GM18505 (cell line): ENCODE measurements around the gene VARS1.
A peak's percentile ranks its signal among the peaks of the same experiment; 100 is the strongest.

Experiments
- ATAC-seq: cut with Tn5 transposase; IDR thresholded peaks from one replicate; pipeline ENCODE4 v1.9.1; 2021; ENCODE audit not compliant: unreplicated experiment
- POLR2A ChIP-seq: IDR thresholded peaks from 4 replicates; pipeline ENCODE4 v1.6.1; 2011; ENCODE audit warnings: borderline replicate concordance; ENCODE audit not compliant: insufficient read depth, insufficient read length; ENCODE audit errors: extremely low read depth

VARS1 gene

DNA sequence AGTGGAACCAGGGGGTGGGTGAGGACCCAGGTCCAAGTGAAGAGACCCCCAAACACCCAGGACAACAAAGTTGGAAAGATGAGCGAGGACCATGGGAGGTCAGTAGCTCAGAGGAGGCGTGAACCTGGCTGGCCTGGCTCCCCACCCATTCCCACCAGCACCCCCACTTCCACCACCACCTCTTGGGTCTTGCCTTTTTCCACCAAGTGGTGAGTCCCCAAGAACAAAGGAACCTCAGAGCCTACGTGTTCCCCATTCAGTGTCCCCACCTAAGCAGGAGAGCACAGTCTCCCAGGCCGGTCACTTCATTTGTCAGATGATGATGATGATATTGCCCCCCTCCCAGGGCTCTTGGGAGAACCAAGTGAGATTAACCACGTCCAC is 17.9 kb downstream of the VARS1 start:
- no peak for TF ChIP-seq POLR2A
- no peak for ATAC-seq

DNA sequence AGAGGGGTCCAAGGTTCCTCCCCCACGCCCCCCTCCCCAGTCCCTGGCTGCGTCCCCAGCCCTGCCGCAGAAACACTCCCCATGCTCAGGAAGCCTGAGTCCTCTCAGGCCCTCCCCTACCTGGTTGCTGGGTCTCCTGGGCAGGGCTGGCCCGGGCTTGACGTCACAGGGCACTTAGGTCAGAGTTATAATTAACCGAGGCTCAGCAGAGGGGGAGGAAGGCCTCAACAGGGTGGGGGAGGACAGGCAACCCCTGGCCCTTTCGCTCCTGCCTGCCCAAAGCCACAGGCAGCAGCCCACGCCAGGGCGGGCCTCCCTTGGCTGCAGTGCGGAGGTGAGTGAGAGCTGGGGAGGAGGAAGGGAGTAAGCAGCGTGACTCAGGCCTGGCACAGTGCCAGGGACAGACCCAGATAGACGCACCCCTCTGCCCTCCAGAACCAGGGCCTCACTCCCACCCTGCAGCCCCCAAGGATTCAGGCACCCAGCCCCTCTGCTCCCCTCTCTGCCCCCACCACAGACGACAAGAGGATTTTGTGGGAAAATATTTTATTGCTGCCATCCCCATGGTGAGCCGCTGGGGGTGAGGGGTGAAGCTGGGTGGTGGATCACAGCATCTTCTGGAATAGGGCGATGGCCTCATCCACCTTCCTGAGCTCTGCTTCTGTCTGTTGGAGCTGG is 18.4 kb downstream of the VARS1 start, which contains the start of gene VWA7:
Gene VWA7, minus strand, starts transcription at position 340 of the 678 bp plus-strand sequence. CDS start 549 bp downstream, outside the sequence.
- peak; percentile 30 for TF ChIP-seq POLR2A
- ATAC-seq, result peak; percentile 64

DNA sequence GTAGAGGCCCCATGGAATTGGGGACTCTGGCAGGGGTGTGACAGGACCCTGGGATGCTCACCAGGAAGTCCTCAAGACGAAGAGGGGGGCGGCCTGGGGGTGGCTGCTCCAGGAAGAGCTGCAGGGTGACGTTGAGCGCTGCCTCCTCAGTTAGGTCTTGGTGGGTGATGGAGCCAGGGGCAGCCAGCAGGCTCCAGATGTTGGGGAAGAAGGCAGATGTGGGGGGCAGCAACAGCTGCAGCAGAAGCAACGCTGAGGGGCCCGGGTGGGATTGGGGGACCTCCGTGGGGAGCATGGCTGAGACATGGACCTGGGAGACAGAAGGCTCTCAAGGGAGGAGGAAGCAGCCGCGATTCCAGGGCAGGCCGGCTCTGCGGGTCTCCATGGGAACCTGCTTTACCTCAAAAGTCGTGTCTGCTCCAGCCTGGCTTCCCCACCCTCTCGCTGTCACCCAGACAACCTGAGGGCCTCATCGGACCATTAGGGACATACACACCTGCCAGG is 19.0 kb downstream of the VARS1 start:
- no peak for TF ChIP-seq POLR2A
- ATAC-seq, result no peak

DNA sequence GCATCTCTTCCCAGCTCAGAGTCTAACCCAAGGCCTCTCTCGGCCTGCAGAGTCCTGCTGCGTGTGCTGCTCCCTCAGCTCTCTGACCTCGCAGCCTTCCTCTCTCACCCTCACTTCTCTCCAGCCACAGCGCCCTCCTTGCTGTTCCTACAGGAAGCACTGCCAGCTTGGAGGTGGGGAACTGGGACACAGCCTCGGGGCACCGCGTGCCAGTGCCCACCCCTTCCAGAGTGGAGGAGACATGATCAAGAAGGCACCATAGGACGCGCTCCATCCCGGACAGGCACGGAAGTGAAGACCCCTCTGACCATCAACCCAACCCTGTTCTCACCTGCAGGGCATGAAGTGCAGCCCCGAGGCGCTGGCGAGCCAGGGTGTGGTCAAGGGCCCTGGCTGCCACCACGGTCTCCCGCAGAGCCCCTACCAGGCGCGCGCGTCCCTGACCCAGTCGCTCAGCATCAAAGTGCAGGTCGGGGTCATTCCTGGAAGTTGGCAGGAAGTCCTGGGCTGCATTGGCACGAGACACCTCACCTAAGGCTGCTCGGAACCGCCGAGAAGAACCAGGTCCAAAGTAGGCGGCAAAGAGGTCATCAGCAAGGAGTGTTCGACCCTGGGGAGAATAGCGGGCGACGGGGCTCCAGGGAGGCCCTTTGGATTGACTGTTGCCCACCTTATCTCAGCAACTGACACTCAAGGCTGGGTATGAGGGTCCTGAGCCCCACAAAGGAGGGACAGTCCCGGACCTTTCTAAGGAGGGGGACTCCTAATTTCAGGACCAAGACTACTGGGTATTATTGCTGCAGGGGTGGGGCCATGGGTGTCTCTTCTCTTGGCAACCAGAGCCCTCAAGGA is 19.7 kb downstream of the VARS1 start:
- no peak for ATAC-seq
- TF ChIP-seq POLR2A, result no peak

DNA sequence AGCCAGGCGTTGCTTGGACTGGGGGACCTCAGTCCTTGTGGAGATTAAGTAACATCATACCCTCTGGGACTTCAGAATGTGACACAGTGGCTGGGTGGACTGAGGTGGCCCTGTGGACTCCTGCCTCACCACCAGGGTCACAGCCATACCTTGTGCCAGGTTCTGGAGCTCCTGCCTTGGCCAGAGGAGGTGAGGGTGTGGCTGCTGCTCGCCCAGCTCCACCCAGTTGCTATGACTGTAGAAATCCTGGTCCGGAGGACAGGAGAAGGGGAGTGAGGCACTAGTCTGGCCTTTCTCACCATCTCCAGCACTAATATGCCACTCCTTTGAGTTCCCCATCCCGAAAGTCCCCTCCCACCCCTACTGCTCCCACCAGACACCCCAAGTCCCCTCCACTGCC is 20.4 kb downstream of the VARS1 start:
- no peak for ATAC-seq
- no peak for TF ChIP-seq POLR2A

DNA sequence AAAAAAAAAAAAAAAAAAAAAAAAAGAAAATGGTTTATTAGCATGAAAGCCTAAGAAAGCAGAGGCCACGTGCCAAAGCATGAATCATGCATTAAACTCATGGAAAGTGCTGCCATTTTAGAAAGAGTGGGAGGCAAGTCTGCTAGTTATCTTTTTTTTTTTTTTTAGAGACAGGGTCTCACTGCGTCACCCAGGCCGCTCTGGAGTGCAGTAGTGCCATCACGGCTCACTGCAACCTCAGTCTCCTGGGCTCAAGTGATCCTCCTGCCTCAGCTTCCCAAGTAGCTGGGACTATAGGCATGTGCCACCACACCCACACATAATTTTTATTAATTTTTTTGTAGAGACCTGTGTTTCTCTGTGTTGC is 23.6 kb downstream of the VARS1 start:
- TF ChIP-seq POLR2A, result no peak
- no peak for ATAC-seq

DNA sequence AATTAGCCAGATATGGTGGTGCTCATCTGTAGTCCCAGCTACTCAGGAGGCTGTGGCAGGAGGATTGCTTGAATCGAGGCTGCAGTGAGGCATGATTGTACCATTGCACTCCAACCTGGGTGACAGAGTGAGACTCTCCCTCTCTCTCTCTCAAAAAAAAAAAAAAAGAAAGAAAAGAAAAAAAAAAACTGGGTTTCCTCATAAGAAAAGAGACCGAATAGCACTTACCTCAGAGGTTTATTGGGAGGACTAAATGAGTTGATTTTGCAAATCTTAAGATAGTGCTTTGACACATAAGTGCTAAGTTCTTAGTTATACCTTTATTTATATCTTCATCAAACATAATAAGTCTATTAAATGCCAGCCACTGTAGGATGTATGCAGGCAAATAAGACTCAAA is 24.7 kb downstream of the VARS1 start:
- ATAC-seq, result no peak
- no peak for TF ChIP-seq POLR2A

DNA sequence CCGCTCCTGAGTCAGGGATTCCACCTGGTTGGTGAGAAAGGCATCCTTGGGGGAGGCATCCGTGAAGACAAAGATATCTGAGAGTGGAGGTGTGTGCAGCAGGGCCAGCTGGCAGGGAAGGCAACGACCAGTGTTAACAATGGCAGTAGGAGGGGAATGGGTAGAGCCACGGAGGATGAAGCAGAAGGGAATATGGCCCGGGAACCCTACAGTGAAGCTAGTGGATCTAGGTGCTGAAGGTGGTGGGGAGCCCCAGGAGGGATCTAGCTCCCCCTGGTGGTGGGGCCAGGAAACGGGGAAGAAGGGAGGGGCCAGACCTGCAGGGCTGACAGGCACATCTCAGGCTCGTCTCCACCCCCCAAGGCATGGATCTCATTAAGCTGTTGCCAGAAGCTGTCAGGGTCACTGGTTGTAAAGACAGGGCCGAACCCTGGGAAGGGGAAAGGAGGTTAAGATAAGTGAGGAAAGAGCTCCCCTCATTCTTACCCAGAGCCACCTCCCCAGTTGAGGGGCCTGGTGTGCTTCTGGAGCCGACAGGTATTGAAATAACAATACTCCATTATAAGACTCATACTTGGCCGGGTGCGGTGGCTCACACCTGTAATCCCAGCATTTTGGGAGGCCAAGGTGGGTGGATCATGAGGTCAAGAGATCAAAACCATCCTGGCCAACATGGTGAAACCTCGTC is 25.7 kb downstream of the VARS1 start:
- TF ChIP-seq POLR2A, result no peak
- ATAC-seq, result no peak

DNA sequence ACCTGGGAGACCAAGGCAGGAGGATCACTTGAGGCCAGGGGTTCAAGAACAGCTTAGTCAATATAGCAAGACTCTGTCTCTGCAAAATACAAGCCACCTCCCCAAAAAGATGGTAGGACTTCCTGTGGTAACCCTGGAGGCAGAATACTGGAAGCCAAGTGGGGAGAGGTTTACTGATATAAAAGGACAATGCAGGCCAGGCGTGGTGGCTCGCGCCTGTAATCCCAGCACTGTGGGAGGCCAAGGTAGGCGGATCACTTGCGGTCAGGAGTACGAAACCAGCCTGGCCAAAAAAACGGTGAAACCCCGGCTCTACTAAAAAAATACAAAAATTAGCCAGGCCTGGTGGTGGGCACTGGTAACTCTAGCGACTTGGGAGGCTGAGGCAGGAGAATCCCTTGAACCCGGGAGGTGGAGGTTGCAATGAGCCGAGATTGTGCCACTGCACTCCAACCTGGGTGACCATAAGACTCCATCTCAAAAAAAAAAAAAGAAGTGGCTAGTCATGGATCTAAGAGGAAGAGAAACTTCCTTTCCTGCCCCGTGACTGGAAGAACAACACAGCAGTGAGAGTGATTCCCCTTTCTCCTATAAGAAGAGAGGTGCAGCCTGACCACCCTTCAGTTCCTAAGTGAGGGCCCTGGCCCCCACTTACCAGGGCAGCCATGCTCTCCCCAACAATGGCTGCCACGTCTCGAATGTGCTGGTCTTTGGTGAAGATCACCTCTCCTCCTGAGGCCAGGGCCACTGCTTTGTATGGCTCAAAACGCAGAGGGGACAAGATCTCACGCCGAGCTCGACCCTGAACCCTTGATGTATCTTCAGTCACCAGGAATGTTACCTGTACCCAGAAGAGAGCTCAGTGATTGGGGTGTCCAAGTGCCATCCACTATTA is 26.9 kb downstream of the VARS1 start:
- ATAC-seq, result no peak

DNA sequence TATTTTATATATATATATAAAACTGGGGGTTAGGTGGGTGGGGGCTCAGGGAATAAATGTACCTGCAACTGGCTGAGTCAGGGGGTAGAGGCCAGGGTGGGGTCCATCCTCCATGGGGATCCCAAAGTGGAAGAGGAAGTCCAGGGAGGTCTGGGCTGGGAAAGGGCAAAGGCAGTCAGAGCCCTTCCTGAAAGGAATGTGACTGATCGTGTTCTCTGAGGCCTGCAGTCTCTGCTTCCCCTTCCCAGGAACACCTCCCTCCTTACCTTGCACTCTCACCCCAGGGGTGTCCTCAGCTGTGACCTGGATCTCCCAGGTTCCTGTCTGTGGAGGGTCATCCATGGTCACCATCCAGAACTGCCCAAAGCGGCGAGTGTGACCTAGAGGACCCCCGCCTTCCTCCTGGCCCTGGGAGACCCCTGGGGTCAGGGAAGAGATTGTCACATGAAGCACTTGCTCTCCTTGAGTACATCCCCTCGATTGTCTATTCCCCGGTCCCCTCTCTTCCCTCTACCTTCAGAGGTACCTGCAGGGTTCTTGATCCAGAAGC is 28.4 kb downstream of the VARS1 start:
- ATAC-seq, result no peak
- no peak for TF ChIP-seq POLR2A

More for the DNA sequence above, 26.9 kb downstream of the VARS1 start:
- no peak for TF ChIP-seq POLR2A

DNA sequence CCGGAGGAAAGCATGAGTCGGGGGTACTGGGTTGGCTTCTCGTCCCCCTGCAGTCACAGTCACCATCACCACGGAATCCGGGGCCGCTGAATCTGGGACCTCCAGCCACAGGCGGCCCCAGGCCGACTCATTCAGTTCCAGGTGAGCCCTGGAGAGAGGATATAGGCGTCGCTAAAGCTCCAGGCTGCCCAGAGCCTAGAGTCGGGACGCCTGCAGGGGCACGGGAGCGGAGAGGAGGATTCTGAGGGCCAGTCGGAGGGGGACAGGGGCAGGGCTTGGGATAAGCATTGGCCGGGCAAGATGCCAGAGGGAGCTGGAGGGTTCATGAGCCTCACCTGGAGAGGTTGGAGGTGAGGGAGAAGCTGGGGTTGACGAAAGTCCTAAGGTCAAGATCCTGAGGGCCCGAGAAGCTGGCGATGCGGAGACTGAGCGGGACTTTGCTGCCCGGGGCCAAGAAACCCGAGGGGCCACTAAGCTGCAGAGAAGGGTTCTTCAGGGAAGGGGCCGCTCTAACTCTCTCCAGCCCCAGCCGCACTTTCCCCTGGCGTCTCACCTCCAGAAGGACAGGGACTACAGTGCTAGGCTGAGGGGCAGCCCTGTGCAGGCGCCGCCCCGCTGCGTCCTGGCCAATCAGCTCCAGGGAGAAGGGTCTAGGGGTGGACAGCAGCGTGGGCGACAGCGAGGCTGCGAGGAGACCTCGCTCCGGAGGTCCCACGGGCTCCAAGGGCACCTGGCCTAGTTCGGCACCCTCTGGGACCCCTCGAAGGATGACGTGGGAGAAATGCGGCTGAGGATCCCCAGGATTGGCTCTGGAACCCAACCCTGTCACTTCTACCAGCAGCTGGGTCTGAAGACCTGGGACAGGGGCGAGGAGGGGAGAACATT is 29.4 kb downstream of the VARS1 start:
- no peak for ATAC-seq
- no peak for TF ChIP-seq POLR2A
